Sigmoid colon (tissue), 7 donors: ENCODE data around the gene PCBD1. TPM values are rescaled to one million over a fixed set of nuclear protein-coding genes. Genes with fewer than 3 reads are reported as not detected.

Source experiments
- DNase-seq: peaks from one replicate; pipeline ENCODE4 v3.0.0-alpha.2; 2019
- H3K27ac ChIP-seq, 4 donors: fragments of 200-600 bp; sonication (generic); one replicate each; pipeline ENCODE4 v1.5.1; 2016 to 2019; ENCODE audit warnings: mild to moderate bottlenecking in 1 of 4
- H3K27me3 ChIP-seq, 3 donors: fragments of 200-600 bp; sonication (generic); one replicate each; pipeline ENCODE4 v1.5.1; 2019; ENCODE audit warnings: mild to moderate bottlenecking in 1 of 3
- H3K36me3 ChIP-seq, 4 donors: fragments of 200-600 bp; sonication (generic); one replicate each; pipeline ENCODE4 v1.5.1; 2016 to 2019
- H3K4me1 ChIP-seq, 4 donors: fragments of 200-600 bp; sonication (generic); one replicate each; pipeline ENCODE4 v1.5.1; 2017 to 2019
- H3K4me3 ChIP-seq, 4 donors: fragments of 200-600 bp; sonication (generic); one replicate each; pipeline ENCODE4 v1.5.1; 2017 to 2019; ENCODE audit warnings: mild to moderate bottlenecking in 2 of 4, moderate library complexity in 1 of 4
- H3K9me3 ChIP-seq, 4 donors: fragments of 200-600 bp in 3 of 4; sonication (generic) in 3 of 4; one replicate each; pipeline versions ENCODE4 v1.5.1 to v1.6.1; 2013 to 2019
- CTCF ChIP-seq, 4 experiments: fragments of 450-650 bp in 3 of 4; fragments of 200-600 bp in 1 of 4; IDR thresholded peaks; one replicate each; pipeline ENCODE4 v1.5.1; 2016 to 2019; ENCODE audit warnings: antibody characterized with exemption in 4 of 4, mild to moderate bottlenecking in 3 of 4, moderate library complexity in 2 of 4
- EP300 ChIP-seq, 4 donors: sonication (generic); formaldehyde crosslinking; IDR thresholded peaks; one replicate each; pipeline ENCODE4 v1.6.1; 2017; ENCODE audit warnings: antibody characterized with exemption in 4 of 4
- POLR2A ChIP-seq, 2 donors: fragments of 450-650 bp; IDR thresholded peaks; one replicate each; pipeline ENCODE4 v1.6.1; 2016; ENCODE audit warnings: antibody characterized with exemption in 2 of 2, mild to moderate bottlenecking in 2 of 2, moderate library complexity in 2 of 2
- POLR2AphosphoS5 ChIP-seq, 4 donors: sonication (generic); formaldehyde crosslinking; IDR thresholded peaks; one replicate each; pipeline ENCODE4 v1.6.1; 2017; ENCODE audit warnings: antibody characterized with exemption in 4 of 4
- WGBS, 2 donors: extraction: QIAGEN DNeasy Blood & Tissue Kit; methylation state at CpG; one replicate each; pipeline ENCODE4 v1.1.7; 2013; 5-methylcytosine and 5-hydroxymethylcytosine counted together
- intact Hi-C: fragments of 100-400 bp; cut with DNase I; formaldehyde crosslinking; loops from one replicate; pipeline ENCODE4 v1.15.1; 2023
- polyA plus RNA-seq, 3 donors: library from polyadenylated mRNA; stranded (reverse); fragments of 200-250 nt; gene quantifications; one replicate each; pipeline ENCODE4 v1.2.3, GENCODE V29; 2013
- total RNA-seq, 4 donors: library from RNA; depleted of rRNA; stranded (reverse); fragments of >200 nt; gene quantifications; one replicate each; pipeline ENCODE4 v1.1.0, GENCODE V29; 2016
- donor health status: healthy with polysubstance abuse.
- donor health status: Bipolar disorder and iron deficiency.
- donor health status: healthy.

PCBD1 gene
- total and polyA plus RNA-seq, 7 donors: 82.5 to 135 (median 98.1) TPM

DNA sequence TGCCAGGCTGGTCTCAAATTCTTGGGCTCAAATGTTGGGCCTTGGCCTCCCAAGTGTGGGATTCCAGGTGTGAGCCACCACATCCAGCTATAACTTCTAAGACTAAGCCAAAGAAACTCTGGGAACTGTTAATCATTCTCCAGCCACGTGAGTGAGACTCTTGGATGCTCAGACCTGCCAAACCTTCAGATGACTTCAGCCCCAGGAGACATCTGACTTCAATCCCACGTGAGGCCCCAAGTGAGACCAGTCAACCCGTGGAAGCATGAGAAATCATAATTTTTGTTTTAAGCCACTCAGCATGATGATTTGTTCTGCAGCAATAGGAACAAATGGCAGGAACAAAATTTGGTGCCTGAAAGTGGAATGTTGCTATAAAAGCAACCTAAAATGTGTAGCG is 4.3 kb upstream of the PCBD1 start:
- H3K36me3 ChIP-seq: no peaks in the 10 kb centered on the region
- H3K9me3 ChIP-seq: no peaks in the 10 kb centered on the region
- WGBS, 2 donors: 91 to 92% methylated on average over 4 of the region's 4 CpGs
- peak; percentile 29 for DNase-seq
- H3K4me3 ChIP-seq: no peak overlapping the region
- H3K4me1 ChIP-seq: peaks cover 0 to 15% (median 8%) of the 10 kb centered on the region in 4 donors
- H3K27ac ChIP-seq: no peak overlapping the region
- no peaks in the 10 kb centered on the region for H3K27me3 ChIP-seq
- TF ChIP-seq POLR2AphosphoS5 (IDR thresholded peaks at IDR 0.05) (no peak), POLR2A (IDR thresholded peaks at IDR 0.05) (no peak), CTCF (IDR thresholded peaks at IDR 0.05) (no peak), EP300 (IDR thresholded peaks at IDR 0.05) (no peak)
- intact Hi-C loops: no loop called here

DNA sequence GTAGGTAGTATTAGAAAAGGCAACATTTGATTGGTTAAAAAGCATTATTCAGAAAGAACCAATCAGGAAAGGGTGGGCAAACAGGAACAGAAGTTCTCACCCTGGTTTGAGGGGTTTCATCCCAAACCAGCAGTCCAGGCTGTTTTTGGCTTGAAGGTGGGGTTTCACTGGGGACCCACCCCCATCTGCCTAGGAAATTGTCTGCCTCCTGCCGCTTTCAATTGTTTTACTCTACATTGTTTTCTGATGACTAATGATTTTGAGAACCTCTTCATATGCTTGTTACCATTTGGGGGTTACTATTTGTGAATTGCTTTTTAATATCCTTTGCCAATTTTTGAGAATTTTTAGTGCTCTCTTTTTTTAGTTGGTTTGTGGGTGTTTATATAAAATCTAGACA is 3.3 kb upstream of the PCBD1 start:
- no peak for TF ChIP-seq CTCF (IDR thresholded peaks at IDR 0.05)
- TF ChIP-seq POLR2AphosphoS5 (IDR thresholded peaks at IDR 0.05): no peak
- no peak for TF ChIP-seq POLR2A (IDR thresholded peaks at IDR 0.05)
- TF ChIP-seq EP300 (IDR thresholded peaks at IDR 0.05): no peak
- WGBS, 2 donors: 90% methylated on average over 1 of the region's 1 CpG
- Histone ChIP-seq H3K4me3 (no peak overlapping the region), H3K27ac (no peak overlapping the region), H3K36me3 (no peaks in the 10 kb centered on the region), H3K4me1 (peaks cover 0 to 25% (median 17%) of the 10 kb centered on the region in 4 donors), H3K27me3 (no peaks in the 10 kb centered on the region), H3K9me3 (no peaks in the 10 kb centered on the region)
- DNase-seq: no peak
- intact Hi-C loops: no loop called here

DNA sequence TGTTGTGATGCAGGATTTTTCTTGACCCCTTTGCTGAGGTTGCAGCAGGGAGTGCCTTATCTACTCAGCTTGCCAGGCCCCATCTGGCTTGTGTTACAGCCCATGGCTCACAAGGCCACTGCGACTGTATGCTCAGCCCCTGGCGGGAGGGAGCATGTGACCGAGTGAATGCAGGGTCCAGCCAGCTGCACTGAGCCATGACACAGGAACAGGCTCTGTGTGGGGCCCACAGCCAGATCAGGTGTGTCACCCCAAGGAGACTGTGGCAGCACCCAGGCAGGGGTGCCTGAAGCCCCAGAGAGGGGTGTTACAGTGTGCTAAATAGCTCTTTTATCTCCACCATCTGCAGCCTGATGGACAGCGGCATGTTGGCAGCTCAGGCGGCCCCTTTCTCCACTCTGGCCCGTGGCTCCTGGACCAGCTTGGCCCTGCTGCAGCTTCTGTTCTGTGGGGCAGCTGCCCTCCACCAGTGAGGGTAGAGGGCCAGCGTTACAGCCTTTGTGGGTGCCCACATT is 2.6 kb upstream of the PCBD1 start:
- WGBS, 2 donors: 85 to 86% methylated on average over 7 of the region's 7 CpGs
- H3K9me3 ChIP-seq: no peaks in the 10 kb centered on the region
- no peak overlapping the region for H3K4me3 ChIP-seq
- peaks cover 0 to 32% (median 20%) of the 10 kb centered on the region in 4 donors for H3K4me1 ChIP-seq
- DNase-seq: peak; percentile 66
- no peaks in the 10 kb centered on the region for H3K36me3 ChIP-seq
- H3K27ac ChIP-seq: no peak overlapping the region
- TF ChIP-seq CTCF (IDR thresholded peaks at IDR 0.05): no peak
- TF ChIP-seq POLR2A (IDR thresholded peaks at IDR 0.05): no peak
- TF ChIP-seq EP300 (IDR thresholded peaks at IDR 0.05): no peak
- no peak for TF ChIP-seq POLR2AphosphoS5 (IDR thresholded peaks at IDR 0.05)
- H3K27me3 ChIP-seq: no peaks in the 10 kb centered on the region
- intact Hi-C loops: no loop called here

- H3K9me3 ChIP-seq: no peaks in the 10 kb centered on the region
- DNase-seq: no peak
- peak overlapping the region; percentile 92 to 97 (median 96) for H3K27ac ChIP-seq
- peaks cover 5 to 13% (median 11%) of the 10 kb centered on the region in 4 donors for H3K36me3 ChIP-seq
- H3K4me3 ChIP-seq: no peak overlapping the region
- intact Hi-C loops: loop anchor here (10.0 kb wide), 1 partner anchor 434 kb away; no protein-coding TSS in a partner anchor
- H3K27me3 ChIP-seq: no peaks in the 10 kb centered on the region
- peaks cover 0 to 38% (median 22%) of the 10 kb centered on the region in 4 donors for H3K4me1 ChIP-seq
- 45 to 76% methylated on average over 3 of the region's 3 CpGs for WGBS, 2 donors
- TF ChIP-seq EP300 (IDR thresholded peaks at IDR 0.05): no peak
- no peak for TF ChIP-seq POLR2A (IDR thresholded peaks at IDR 0.05)
- TF ChIP-seq POLR2AphosphoS5 (IDR thresholded peaks at IDR 0.05): no peak
- no peak for TF ChIP-seq CTCF (IDR thresholded peaks at IDR 0.05)
These were observed 926 bp upstream of the PCBD1 start for GRCh38 chr10:70889291-70889690.
